Left ventricle myocardium inferior (tissue), 1 donor: ENCODE measurements around the gene PKD1. TPM values are rescaled to one million over a fixed set of nuclear protein-coding genes. Genes with fewer than 3 reads are reported as not detected.
A peak's percentile ranks its signal among the peaks of the same experiment; 100 is the strongest.

ENCODE experiments used
- DNase-seq: peaks from one replicate; pipeline ENCODE4 v3.0.0-alpha.2; 2020
- H3K27ac ChIP-seq: fragments of 200-600 bp; replicated peaks from 2 replicates; pipeline ENCODE4 v1.8.0; 2021
- H3K27me3 ChIP-seq: fragments of 200-600 bp; 2 replicates; pipeline ENCODE4 v1.8.0; 2021; ENCODE audit warnings: low read depth
- H3K36me3 ChIP-seq: fragments of 200-600 bp; 2 replicates; pipeline ENCODE4 v1.8.0; 2021
- H3K4me1 ChIP-seq: fragments of 200-600 bp; 2 replicates; pipeline ENCODE4 v1.8.0; 2021
- H3K4me3 ChIP-seq: fragments of 200-600 bp; 2 replicates; pipeline ENCODE4 v1.8.0; 2021; ENCODE audit warnings: mild to moderate bottlenecking, moderate library complexity
- H3K9me3 ChIP-seq: fragments of 200-600 bp; replicated peaks from 2 replicates; pipeline ENCODE4 v1.8.0; 2021
- CTCF ChIP-seq: fragments of 200-600 bp; IDR thresholded peaks from 2 replicates; pipeline ENCODE4 v1.8.0; 2021; ENCODE audit warnings: antibody characterized with exemption, mild to moderate bottlenecking, borderline replicate concordance
- intact Hi-C: fragments of 100-400 bp; cut with micrococcal nuclease; formaldehyde crosslinking; loops from one replicate; pipeline ENCODE4 v1.11.0; 2022
- total RNA-seq: library from RNA; stranded (reverse); fragmentation: NEBNext Ultra II Directional; extraction: Animal tissue kit (Norgen Biotek cat#: 25700); gene quantifications from one replicate; pipeline ENCODE4 v1.2.1, GENCODE V29; 2021
- donor health status: DM: no; HTN: yes; CAD: no; lungs with severe emphysema.

PKD1 gene
- total RNA-seq, 1 donor from 2014 or later: 83.9 TPM

- H3K4me1 ChIP-seq: no peaks in the 10 kb centered on the region
- peaks cover 83% of the 10 kb centered on the region for H3K36me3 ChIP-seq
- no peak overlapping the region for H3K4me3 ChIP-seq
- H3K27me3 ChIP-seq: no peaks in the 10 kb centered on the region
- no peaks in the 10 kb centered on the region for H3K9me3 ChIP-seq
- TF ChIP-seq CTCF: no peak
- no peak overlapping the region for H3K27ac ChIP-seq
- no peak for DNase-seq
- intact Hi-C loops: no loop called here
These were observed 77.3 kb downstream of the PKD1 start for GRCh38 chr16:2058420-2058819.

- Histone ChIP-seq H3K36me3 (peaks cover 83% of the 10 kb centered on the region), H3K4me1 (no peaks in the 10 kb centered on the region)
These were observed 78.3 kb downstream of the PKD1 start for GRCh38 chr16:2057438-2057837.

GRCh38 chr16:2056681-2057407, 78.9 kb downstream of the PKD1 start:
- Histone ChIP-seq H3K9me3 (no peaks in the 10 kb centered on the region), H3K4me1 (no peaks in the 10 kb centered on the region), H3K27me3 (no peaks in the 10 kb centered on the region), H3K4me3 (no peak overlapping the region), H3K36me3 (peaks cover 83% of the 10 kb centered on the region), H3K27ac (no peak overlapping the region)
- intact Hi-C loops: no loop called here
- TF ChIP-seq CTCF: peak; percentile 23
- DNase-seq: no peak

More at GRCh38 chr16:2057438-2057837, 78.3 kb downstream of the PKD1 start:
- H3K9me3 ChIP-seq: no peaks in the 10 kb centered on the region
- no peak overlapping the region for H3K4me3 ChIP-seq
- no peak for TF ChIP-seq CTCF
- no peak overlapping the region for H3K27ac ChIP-seq
- DNase-seq: no peak
- no peaks in the 10 kb centered on the region for H3K27me3 ChIP-seq
- intact Hi-C loops: no loop called here

- Histone ChIP-seq H3K9me3 (no peaks in the 10 kb centered on the region), H3K27me3 (no peaks in the 10 kb centered on the region), H3K4me3 (no peak overlapping the region), H3K27ac (no peak overlapping the region), H3K36me3 (peaks cover 84% of the 10 kb centered on the region), H3K4me1 (no peaks in the 10 kb centered on the region)
- peak; percentile 39 for TF ChIP-seq CTCF
- no peak for DNase-seq
- intact Hi-C loops: no loop called here
These were observed 79.6 kb downstream of the PKD1 start for GRCh38 chr16:2056077-2056476.

GRCh38 chr16:2054543-2055245, 81.0 kb downstream of the PKD1 start:
- intact Hi-C loops: no loop called here
- H3K27me3 ChIP-seq: no peaks in the 10 kb centered on the region
- H3K36me3 ChIP-seq: peaks cover 80% of the 10 kb centered on the region
- TF ChIP-seq CTCF: no peak
- H3K4me1 ChIP-seq: no peaks in the 10 kb centered on the region
- no peak overlapping the region for H3K4me3 ChIP-seq
- no peak overlapping the region for H3K27ac ChIP-seq
- H3K9me3 ChIP-seq: no peaks in the 10 kb centered on the region
- DNase-seq: no peak
